Endothelial cell of umbilical vein (primary cell): ENCODE results near the gene APH1A.

Experiments used
- POLR2A ChIP-seq: IDR thresholded peaks from 2 replicates; pipeline ENCODE4 v1.6.1; 2012; ENCODE audit warnings: low read depth, mild to moderate bottlenecking, control low read depth, low read length
- POLR2AphosphoS5 ChIP-seq: IDR thresholded peaks from 2 replicates; pipeline ENCODE4 v1.6.1; 2012; ENCODE audit warnings: low read depth, mild to moderate bottlenecking, control low read depth, low read length, moderate library complexity; ENCODE audit not compliant: insufficient read depth
- TF ChIP-seq, protein P1 (sequence below), 2 donors: IDR thresholded peaks; 1 replicate in 1 of 2; 2 replicates in 1 of 2; pipeline ENCODE4 v1.5.1; 2011; ENCODE audit warnings: low read length in 2 of 2, mild to moderate bottlenecking in 2 of 2, moderate library complexity in 2 of 2, control low read depth in 1 of 2, inconsistent platforms in 1 of 2, low read depth in 1 of 2; ENCODE audit not compliant: insufficient read depth in 1 of 2; ENCODE audit errors: extremely low read depth in 1 of 2

DNA sequence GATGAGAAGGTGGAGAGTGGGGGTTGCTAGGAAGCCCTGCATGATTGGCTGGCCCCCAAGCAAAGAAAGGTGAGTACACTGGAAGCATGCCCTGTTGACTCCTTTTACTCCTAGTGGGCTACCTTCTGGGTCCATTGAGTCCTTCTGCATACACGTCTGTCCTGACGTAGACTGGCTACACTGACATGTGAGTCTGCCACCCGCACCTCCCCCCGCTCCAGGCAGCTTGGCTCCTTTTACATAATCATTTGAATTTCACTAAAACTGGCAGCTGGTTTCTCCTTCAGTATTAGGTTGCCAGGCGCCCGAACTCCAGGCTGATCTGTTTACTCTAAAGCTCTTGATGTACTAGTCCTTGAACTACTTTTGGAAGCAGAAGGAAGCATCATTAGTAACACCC lies 33.5 kb upstream of the APH1A start:
- TF ChIP-seq POLR2AphosphoS5 (no peak), POLR2A (no peak)
- TF ChIP-seq, protein P1, sequence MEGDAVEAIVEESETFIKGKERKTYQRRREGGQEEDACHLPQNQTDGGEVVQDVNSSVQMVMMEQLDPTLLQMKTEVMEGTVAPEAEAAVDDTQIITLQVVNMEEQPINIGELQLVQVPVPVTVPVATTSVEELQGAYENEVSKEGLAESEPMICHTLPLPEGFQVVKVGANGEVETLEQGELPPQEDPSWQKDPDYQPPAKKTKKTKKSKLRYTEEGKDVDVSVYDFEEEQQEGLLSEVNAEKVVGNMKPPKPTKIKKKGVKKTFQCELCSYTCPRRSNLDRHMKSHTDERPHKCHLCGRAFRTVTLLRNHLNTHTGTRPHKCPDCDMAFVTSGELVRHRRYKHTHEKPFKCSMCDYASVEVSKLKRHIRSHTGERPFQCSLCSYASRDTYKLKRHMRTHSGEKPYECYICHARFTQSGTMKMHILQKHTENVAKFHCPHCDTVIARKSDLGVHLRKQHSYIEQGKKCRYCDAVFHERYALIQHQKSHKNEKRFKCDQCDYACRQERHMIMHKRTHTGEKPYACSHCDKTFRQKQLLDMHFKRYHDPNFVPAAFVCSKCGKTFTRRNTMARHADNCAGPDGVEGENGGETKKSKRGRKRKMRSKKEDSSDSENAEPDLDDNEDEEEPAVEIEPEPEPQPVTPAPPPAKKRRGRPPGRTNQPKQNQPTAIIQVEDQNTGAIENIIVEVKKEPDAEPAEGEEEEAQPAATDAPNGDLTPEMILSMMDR (IDR thresholded peaks at IDR 0.05; ENCODE audit: extremely low read depth in 1 of 2, insufficient read depth in 1 of 2, low read depth in 1 of 2, low read length in 2 of 2), result no peak
